Liver (tissue), 3 donors: Measurements from ENCODE around the gene PDPN.

Source experiments
- CTCF ChIP-seq: fragments of 150-350 bp; IDR thresholded peaks from 2 replicates; pipeline ENCODE4 v1.5.1; 2017; ENCODE audit warnings: improper control_type of control experiment, low read depth, low read length; ENCODE audit not compliant: missing input control
- FOXA1 ChIP-seq: IDR thresholded peaks from 2 replicates; pipeline ENCODE4 v1.6.1; 2016; ENCODE audit warnings: antibody characterized with exemption
- MAX ChIP-seq: IDR thresholded peaks from 2 replicates; pipeline ENCODE4 v1.6.1; 2016; ENCODE audit warnings: antibody characterized with exemption
- RAD21 ChIP-seq, 2 donors: IDR thresholded peaks; 2 replicates each; pipeline ENCODE4 v1.6.1; 2016; ENCODE audit warnings: antibody characterized with exemption in 2 of 2, mild to moderate bottlenecking in 2 of 2
- RXRA ChIP-seq, 2 donors: IDR thresholded peaks; 2 replicates each; pipeline ENCODE4 v1.6.1; 2017 to 2018; ENCODE audit warnings: antibody characterized with exemption in 2 of 2, mild to moderate bottlenecking in 1 of 2
- SP1 ChIP-seq: IDR thresholded peaks from 2 replicates; pipeline ENCODE4 v1.6.1; 2018; ENCODE audit warnings: antibody characterized with exemption, mild to moderate bottlenecking
- YY1 ChIP-seq: IDR thresholded peaks from 2 replicates; pipeline ENCODE4 v1.6.1; 2016; ENCODE audit warnings: antibody characterized with exemption, mild to moderate bottlenecking
- donor health status: healthy.
- donor health status: healthy.

DNA sequence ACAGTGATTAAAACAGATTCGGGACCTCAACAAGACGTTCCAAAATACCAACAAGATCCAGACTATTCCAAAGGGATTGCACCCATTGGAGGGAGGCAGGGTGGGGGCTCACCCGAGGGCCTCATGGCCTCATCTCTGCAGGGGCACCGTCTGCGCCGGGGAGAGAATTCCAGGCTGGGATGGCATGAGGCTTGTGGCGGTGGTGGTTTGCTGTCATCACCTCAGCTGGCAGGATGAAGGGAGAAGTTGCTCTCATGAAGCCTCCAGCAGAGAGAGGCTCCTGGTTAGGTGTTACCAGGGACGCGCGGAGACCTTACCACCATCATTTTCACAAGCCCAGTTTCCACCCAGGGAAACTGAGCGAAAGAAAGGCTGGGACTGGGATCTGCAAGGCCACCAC lies 6.7 kb upstream of the PDPN start:
- TF ChIP-seq RAD21 (IDR thresholded peaks at IDR 0.05), result no peak
- TF ChIP-seq SP1, result no peak
- TF ChIP-seq YY1, result no peak
- TF ChIP-seq FOXA1, result no peak
- no peak for TF ChIP-seq CTCF
- no peak for TF ChIP-seq MAX
- no peak for TF ChIP-seq RXRA (IDR thresholded peaks at IDR 0.05)
